Glutamatergic neuron (in vitro differentiated cells): Measurements from ENCODE around the gene AKT1. TPM values are rescaled to one million over a fixed set of nuclear protein-coding genes. Genes with fewer than 3 reads are reported as not detected.
"Not testable (repeated sequence)": the region's sequence is repeated elsewhere in the genome, so short reads cannot be mapped to it uniquely, and the experiment has no call there.

Experiments used
- DNase-seq: peaks from one replicate; pipeline ENCODE4 v3.0.0; 2022
- H3K27ac Mint-ChIP-seq: one replicate; pipeline ENCODE4 v1.8.0; 2020; ENCODE audit warnings: mild to moderate bottlenecking, mixed read lengths, inconsistent platforms; ENCODE audit not compliant: unreplicated experiment
- H3K27me3 Mint-ChIP-seq: one replicate; pipeline ENCODE4 v1.8.0; 2020; ENCODE audit warnings: mild to moderate bottlenecking, moderate library complexity, mixed read lengths, inconsistent platforms; ENCODE audit not compliant: unreplicated experiment
- H3K36me3 Mint-ChIP-seq: one replicate; pipeline ENCODE4 v1.8.0; 2020; ENCODE audit warnings: mild to moderate bottlenecking, mixed read lengths, inconsistent platforms; ENCODE audit not compliant: unreplicated experiment
- H3K4me1 Mint-ChIP-seq: one replicate; pipeline ENCODE4 v1.8.0; 2020; ENCODE audit warnings: mild to moderate bottlenecking, low read depth, mixed read lengths, inconsistent platforms; ENCODE audit not compliant: unreplicated experiment
- H3K4me3 Mint-ChIP-seq: one replicate; pipeline ENCODE4 v1.8.0; 2020; ENCODE audit warnings: mild to moderate bottlenecking, mixed read lengths, inconsistent platforms; ENCODE audit not compliant: unreplicated experiment
- H3K9me3 Mint-ChIP-seq: one replicate; pipeline ENCODE4 v1.8.0; 2020; ENCODE audit warnings: mild to moderate bottlenecking, moderate library complexity, mixed read lengths, inconsistent platforms; ENCODE audit not compliant: unreplicated experiment
- total RNA-seq: library from RNA; stranded (reverse); fragmentation: NEBNext Ultra II Directional; extraction: Animal tissue kit (Norgen Biotek cat#: 25700); gene quantifications from one replicate; pipeline ENCODE4 v1.2.1, GENCODE V29; 2021; ENCODE audit not compliant: unreplicated experiment
- TF ChIP-seq, protein P1 (sequence below): fragments of 200-600 bp; sonication (generic); IDR thresholded peaks from one replicate; pipeline ENCODE4 v1.5.0; 2021; ENCODE audit not compliant: partially characterized antibody, unreplicated experiment

The AKT1 gene
- total RNA-seq, 1 donor from 2014 or later, result 300 TPM

- Mint-ChIP-seq H3K4me3 (no peak overlapping the region), H3K4me1 (peaks cover 2% of the 10 kb centered on the region), H3K27ac (no peak overlapping the region), H3K27me3 (peaks cover 7% of the 10 kb centered on the region), H3K9me3 (peaks cover 9% of the 10 kb centered on the region), H3K36me3 (no peaks in the 10 kb centered on the region)
- TF ChIP-seq, protein P1, sequence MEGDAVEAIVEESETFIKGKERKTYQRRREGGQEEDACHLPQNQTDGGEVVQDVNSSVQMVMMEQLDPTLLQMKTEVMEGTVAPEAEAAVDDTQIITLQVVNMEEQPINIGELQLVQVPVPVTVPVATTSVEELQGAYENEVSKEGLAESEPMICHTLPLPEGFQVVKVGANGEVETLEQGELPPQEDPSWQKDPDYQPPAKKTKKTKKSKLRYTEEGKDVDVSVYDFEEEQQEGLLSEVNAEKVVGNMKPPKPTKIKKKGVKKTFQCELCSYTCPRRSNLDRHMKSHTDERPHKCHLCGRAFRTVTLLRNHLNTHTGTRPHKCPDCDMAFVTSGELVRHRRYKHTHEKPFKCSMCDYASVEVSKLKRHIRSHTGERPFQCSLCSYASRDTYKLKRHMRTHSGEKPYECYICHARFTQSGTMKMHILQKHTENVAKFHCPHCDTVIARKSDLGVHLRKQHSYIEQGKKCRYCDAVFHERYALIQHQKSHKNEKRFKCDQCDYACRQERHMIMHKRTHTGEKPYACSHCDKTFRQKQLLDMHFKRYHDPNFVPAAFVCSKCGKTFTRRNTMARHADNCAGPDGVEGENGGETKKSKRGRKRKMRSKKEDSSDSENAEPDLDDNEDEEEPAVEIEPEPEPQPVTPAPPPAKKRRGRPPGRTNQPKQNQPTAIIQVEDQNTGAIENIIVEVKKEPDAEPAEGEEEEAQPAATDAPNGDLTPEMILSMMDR, result no peak
- no peak for DNase-seq
Observed at GRCh38 chr14:104817930-104818713, 22.6 kb upstream of the AKT1 start.

DNA sequence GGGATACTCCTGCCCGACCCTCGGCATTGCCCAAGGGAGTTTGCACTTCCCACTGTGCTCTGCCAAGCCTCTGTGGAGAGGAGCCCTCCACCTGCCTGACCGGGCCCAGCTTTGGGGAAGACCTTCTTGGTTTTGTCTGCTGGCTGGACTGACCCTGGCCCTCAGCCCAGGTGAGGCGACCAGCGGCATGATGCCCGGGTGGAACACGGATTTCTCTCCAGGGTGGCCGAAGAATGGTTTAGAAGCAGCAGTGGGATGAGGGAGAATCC lies 21.0 kb upstream of the AKT1 start:
- peak overlapping the region; percentile 92 for H3K4me3 Mint-ChIP-seq
- peak overlapping the region; percentile 93 for H3K27ac Mint-ChIP-seq
- no peaks in the 10 kb centered on the region for H3K4me1 Mint-ChIP-seq
- H3K36me3 Mint-ChIP-seq, result no peaks in the 10 kb centered on the region
- peaks cover 5% of the 10 kb centered on the region for H3K27me3 Mint-ChIP-seq
- TF ChIP-seq, protein P1, result no peak
- DNase-seq, result no peak
- peaks cover 9% of the 10 kb centered on the region for H3K9me3 Mint-ChIP-seq

DNA sequence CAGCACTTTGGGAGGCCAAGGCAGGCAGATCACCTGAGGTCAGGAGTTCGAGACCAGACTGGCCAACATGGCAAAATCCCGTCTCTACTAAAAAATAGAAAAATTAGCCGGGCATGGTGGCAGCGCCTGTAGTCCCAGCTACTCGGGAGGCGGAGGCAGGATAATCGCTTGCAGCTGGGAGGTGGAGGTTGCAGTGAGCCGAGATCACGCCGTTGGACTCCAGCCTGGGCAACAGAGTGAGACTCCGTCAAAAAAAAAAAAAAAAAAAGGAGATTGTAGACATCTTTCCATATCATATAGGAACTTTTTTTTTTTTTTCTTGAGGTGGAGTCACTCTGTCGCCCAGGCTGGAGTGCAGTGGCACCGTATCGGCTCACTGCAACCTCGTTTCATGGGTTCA lies 19.2 kb upstream of the AKT1 start:
- not testable (repeated sequence) for H3K9me3 Mint-ChIP-seq, H3K27me3 Mint-ChIP-seq, DNase-seq, H3K36me3 Mint-ChIP-seq, H3K4me1 Mint-ChIP-seq
- Mint-ChIP-seq H3K27ac (peak overlapping the region; percentile 85), H3K4me3 (peak overlapping the region; percentile 87)

DNA sequence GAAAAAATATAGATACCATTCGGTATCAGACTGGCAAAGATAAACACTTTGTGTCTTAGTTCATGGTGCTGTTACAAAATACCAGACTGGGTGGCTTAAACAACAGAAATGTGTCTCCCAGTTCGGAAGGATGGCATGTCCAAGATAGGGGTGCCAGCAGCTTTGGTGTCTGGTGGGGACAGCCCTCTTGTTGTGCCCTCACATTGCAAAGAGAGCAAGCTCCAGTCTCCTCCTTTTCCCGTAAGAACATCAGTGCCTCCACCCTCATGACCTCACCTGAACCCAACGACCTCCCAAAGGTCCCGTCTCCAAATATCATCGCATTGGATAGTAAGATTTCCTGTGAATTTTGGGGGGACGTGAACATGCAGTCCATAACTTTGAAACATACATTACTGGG lies 17.7 kb upstream of the AKT1 start:
- Mint-ChIP-seq H3K4me3 (no peak overlapping the region), H3K27ac (no peak overlapping the region), H3K9me3 (peaks cover 9% of the 10 kb centered on the region), H3K36me3 (no peaks in the 10 kb centered on the region), H3K27me3 (peaks cover 5% of the 10 kb centered on the region), H3K4me1 (no peaks in the 10 kb centered on the region)
- no peak for DNase-seq
- TF ChIP-seq, protein P1, result no peak

GRCh38 chr14:104810316-104810715 lies 14.8 kb upstream of the AKT1 start:
- Mint-ChIP-seq H3K36me3 (no peaks in the 10 kb centered on the region), H3K4me3 (no peak overlapping the region), H3K27ac (no peak overlapping the region), H3K4me1 (no peaks in the 10 kb centered on the region), H3K27me3 (peaks cover 3% of the 10 kb centered on the region), H3K9me3 (peaks cover 7% of the 10 kb centered on the region)
- DNase-seq, result no peak
- TF ChIP-seq, protein P1, result no peak
